Erythroblast (primary cell): ENCODE measurements around the gene CRAT.

Source experiments
- GATA1 ChIP-seq: IDR thresholded peaks from 2 replicates; pipeline ENCODE4 v1.6.1; 2011; ENCODE audit warnings: low read depth, mild to moderate bottlenecking, control low read depth, low read length, moderate library complexity
- POLR2A ChIP-seq: IDR thresholded peaks from 2 replicates; pipeline ENCODE4 v1.6.1; 2011; ENCODE audit warnings: mild to moderate bottlenecking, low read length

DNA sequence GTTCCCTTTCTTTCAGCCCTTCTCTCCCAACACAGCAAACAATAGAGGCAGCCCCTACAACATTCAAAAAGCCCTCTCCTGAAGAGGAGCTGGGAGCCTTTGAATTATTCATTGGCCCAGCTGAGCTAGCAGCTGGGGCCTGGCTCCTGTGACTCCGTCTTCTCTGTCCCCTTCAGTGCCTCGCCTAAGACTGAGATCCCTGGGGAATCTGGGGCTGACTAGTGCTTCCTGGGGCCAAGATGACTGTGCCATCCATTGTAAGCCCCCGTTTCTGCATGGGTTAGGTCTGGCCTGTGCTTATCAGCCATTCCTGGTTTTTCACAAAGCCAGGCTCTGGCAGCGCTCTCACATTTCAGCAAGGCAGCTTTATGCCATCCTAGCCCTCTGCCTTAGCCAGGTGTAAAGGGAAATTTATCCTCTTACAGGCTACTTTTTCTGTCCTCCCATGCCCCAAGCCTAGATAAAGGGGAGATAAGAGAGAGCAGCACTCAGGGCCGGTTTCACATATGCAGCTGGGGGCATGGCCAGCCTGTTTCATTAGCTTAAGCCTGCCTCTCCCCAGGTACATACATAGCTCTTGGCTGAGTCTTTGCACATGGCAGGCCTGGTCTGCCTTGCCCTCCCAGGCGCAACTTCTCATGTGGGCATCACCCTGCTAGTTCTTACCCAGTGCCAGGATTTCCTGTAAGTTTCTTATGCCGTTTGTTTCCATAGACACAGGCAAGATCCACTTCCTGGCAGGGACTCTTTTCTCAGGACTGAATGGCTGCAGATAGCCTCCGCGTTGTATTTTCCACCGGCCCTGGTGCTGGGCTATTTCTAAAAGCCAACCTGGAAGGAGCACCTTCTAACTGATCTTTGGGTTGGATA lies 16.4 kb upstream of the CRAT start:
- TF ChIP-seq POLR2A = no peak
- TF ChIP-seq GATA1 = no peak
